Smooth muscle cell of the brain vasculature (primary cell): ENCODE results near the gene RNF187.
A peak's percentile ranks its signal among the peaks of the same experiment; 100 is the strongest.
"Not testable (repeated sequence)": the region's sequence is repeated elsewhere in the genome, so short reads cannot be mapped to it uniquely, and the experiment has no call there.

Experiments used
- DNase-seq: peaks from one replicate; pipeline ENCODE4 v3.0.0-alpha.2; 2012; ENCODE audit warnings: low read depth, low spot score

Gene RNF187

GRCh38 chr1:228486596-228487335 is 416 bp upstream of the RNF187 start:
- DNase-seq: peak; percentile 80

GRCh38 chr1:228488125-228488817 is 1.1 kb downstream of the RNF187 start:
- no peak for DNase-seq

GRCh38 chr1:228488818-228489674 is 1.9 kb downstream of the RNF187 start:
- no peak for DNase-seq

- no peak for DNase-seq
Observed at GRCh38 chr1:228490120-228491078, 3.2 kb downstream of the RNF187 start.

- no peak for DNase-seq
Observed at GRCh38 chr1:228493141-228494043, 6.2 kb downstream of the RNF187 start.

GRCh38 chr1:228494044-228494353 is 6.8 kb downstream of the RNF187 start:
- DNase-seq: no peak

GRCh38 chr1:228494391-228494790 is 7.2 kb downstream of the RNF187 start:
- DNase-seq: no peak

GRCh38 chr1:228494970-228495853 is 8.0 kb downstream of the RNF187 start:
- no peak for DNase-seq

GRCh38 chr1:228496084-228496483 is 8.9 kb downstream of the RNF187 start:
- no peak for DNase-seq

GRCh38 chr1:228496494-228496893 is 9.3 kb downstream of the RNF187 start:
- no peak for DNase-seq

GRCh38 chr1:228497206-228497605 is 10.0 kb downstream of the RNF187 start:
- DNase-seq: no peak

- DNase-seq: no peak
Observed at GRCh38 chr1:228497817-228498216, 10.6 kb downstream of the RNF187 start.

GRCh38 chr1:228500143-228500734 is 13.1 kb downstream of the RNF187 start:
- DNase-seq: no peak

- DNase-seq: peak; percentile 70
Observed at GRCh38 chr1:228500901-228501871, 14.0 kb downstream of the RNF187 start.

- DNase-seq: no peak
Observed at GRCh38 chr1:228502522-228502921, 15.3 kb downstream of the RNF187 start.

- DNase-seq: not testable (repeated sequence)
Observed at GRCh38 chr1:228505944-228506343, 18.8 kb downstream of the RNF187 start.

GRCh38 chr1:228507961-228508652 is 20.9 kb downstream of the RNF187 start:
- no peak for DNase-seq
